ENCODE results near the gene MYO5C.

GRCh38 chr15:52318729-52319500 is 23.3 kb upstream of the MYO5C start:
- TF ChIP-seq POLR2A (IDR thresholded peaks at IDR 0.05; ENCODE audit: low read depth, low read length) (no peak), JUN (IDR thresholded peaks at IDR 0.05; ENCODE audit: borderline replicate concordance, insufficient read depth, insufficient read length, low read depth) (no peak), CTCF (IDR thresholded peaks at IDR 0.05; ENCODE audit: extremely low read depth in 1 of 2, insufficient read depth in 1 of 2, low read depth in 1 of 2, low read length in 2 of 2) (no peak), POLR2AphosphoS5 (IDR thresholded peaks at IDR 0.05; ENCODE audit: insufficient read depth, low read depth, low read length) (no peak), MYC (IDR thresholded peaks at IDR 0.05; ENCODE audit: low read depth, low read length) (no peak), EZH2 (IDR thresholded peaks at IDR 0.05; ENCODE audit: borderline replicate concordance, low read depth, low read length, severe bottlenecking) (no peak)
